GM12864 (cell line): ENCODE measurements around the gene ADAMTSL4.
"Not testable (repeated sequence)": the region's sequence is repeated elsewhere in the genome, so short reads cannot be mapped to it uniquely, and the experiment has no call there.

Source experiments
- DNase-seq: peaks from one replicate; pipeline ENCODE4 v3.0.0-alpha.2; 2011; ENCODE audit warnings: low read depth
- H3K4me3 ChIP-seq: 2 replicates; pipeline ENCODE4 v1.5.1; 2011; ENCODE audit warnings: mild to moderate bottlenecking, low read depth, low read length, control low read depth
- TF ChIP-seq, protein P1 (sequence below): IDR thresholded peaks from 2 replicates; pipeline ENCODE4 v1.5.1; 2011; ENCODE audit warnings: low read depth, mild to moderate bottlenecking, moderate library complexity, low read length, control low read depth, inconsistent platforms; ENCODE audit errors: missing control alignments

The ADAMTSL4 gene

DNA sequence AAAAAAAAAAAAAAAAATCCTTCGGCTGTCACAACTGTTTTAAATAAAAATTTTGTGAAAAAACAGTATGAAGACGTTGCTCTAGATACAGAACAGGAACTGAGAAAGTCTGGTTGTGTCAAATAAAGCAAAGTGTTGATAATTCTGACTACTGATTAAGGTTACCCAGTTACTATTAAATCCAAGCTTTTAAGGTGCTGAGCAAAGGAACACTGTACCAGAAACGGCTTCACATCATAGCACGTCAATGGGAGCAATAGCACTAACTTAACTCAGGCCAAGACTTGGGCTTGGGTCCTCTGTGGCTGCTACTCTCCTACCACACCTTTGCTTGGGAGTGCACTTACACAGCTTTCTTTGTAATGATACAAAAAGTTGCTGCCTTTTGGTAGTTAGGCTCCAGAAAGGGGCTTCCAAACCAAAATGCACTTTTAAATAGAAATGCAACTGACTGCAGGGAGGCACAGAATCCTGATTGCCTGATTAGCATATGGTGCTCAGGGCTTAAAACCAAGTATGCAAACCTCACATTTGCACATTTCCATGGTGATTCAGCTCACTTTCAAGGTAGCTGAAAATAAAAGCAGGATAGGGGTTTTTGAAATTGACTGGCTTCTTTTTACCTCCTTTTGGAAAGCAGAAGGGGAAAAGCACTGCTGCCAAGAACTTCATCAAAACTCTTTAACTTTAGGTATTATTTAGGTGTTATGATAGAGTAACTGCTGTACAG, 23.9 kb downstream of the ADAMTSL4 start:
- no peak for DNase-seq
- peak overlapping the region; percentile 23 for H3K4me3 ChIP-seq
- TF ChIP-seq, protein P1, sequence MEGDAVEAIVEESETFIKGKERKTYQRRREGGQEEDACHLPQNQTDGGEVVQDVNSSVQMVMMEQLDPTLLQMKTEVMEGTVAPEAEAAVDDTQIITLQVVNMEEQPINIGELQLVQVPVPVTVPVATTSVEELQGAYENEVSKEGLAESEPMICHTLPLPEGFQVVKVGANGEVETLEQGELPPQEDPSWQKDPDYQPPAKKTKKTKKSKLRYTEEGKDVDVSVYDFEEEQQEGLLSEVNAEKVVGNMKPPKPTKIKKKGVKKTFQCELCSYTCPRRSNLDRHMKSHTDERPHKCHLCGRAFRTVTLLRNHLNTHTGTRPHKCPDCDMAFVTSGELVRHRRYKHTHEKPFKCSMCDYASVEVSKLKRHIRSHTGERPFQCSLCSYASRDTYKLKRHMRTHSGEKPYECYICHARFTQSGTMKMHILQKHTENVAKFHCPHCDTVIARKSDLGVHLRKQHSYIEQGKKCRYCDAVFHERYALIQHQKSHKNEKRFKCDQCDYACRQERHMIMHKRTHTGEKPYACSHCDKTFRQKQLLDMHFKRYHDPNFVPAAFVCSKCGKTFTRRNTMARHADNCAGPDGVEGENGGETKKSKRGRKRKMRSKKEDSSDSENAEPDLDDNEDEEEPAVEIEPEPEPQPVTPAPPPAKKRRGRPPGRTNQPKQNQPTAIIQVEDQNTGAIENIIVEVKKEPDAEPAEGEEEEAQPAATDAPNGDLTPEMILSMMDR, result no peak

DNA sequence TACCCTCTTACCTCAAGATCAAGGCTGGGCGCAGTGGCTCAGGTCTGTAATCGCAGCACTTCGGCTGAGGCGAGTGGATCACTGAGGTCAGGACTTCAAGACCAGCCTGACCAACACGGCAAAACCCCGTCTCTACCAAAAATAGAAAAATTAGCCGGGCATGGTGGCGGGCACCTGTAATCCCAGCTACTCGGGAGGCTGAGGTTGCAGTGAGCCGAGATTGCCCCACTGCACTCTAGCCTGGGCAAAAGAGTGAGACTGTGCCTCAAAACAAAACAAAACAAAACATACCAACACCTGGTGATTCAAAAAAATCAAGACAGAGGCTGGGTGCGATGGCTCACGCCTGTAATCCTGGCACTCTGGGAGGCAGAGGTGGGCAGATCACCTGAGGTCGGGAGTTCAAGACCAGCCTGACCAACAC, 24.5 kb downstream of the ADAMTSL4 start:
- DNase-seq, result not testable (repeated sequence)
- peak overlapping the region; percentile 23 for H3K4me3 ChIP-seq

DNA sequence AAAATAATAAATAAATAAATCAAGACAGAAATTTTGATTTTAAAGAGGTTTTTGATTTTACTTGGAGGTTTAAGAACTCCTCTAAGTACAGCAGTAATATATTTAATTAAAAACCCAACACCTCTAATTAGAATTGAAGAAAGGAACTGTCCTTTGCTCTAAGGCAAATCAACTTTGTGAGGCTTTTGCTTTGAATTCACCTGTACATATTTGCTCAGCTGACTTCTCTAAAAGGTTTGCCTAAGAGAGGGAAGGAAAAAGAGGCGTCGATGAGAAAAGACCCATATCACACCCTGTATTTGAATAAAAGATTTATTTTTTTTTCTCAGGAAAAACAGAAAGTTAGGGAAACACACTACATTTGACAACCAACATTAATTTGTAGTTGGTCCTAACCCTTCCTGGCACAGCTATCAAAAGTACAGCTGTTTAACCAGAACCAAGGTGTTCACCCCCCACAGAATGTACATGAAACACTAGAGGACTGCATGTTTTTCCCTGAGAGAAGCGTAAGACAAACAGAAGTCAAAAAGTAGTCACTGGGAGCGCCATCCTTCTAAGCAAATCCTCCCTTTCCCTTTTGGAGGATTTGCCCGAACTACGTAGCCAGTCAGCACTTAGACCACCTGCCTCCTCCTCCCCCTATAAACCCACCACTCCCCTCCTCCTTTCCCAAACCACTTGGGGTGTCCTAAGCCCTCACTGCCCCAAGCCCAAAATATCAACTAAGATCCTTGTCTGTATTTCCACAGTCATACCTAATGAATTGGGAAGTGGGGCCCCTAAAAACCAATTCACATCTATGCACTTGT, 25.3 kb downstream of the ADAMTSL4 start:
- peak overlapping the region; percentile 98 for H3K4me3 ChIP-seq
- DNase-seq, result no peak
- TF ChIP-seq, protein P1, result no peak

DNA sequence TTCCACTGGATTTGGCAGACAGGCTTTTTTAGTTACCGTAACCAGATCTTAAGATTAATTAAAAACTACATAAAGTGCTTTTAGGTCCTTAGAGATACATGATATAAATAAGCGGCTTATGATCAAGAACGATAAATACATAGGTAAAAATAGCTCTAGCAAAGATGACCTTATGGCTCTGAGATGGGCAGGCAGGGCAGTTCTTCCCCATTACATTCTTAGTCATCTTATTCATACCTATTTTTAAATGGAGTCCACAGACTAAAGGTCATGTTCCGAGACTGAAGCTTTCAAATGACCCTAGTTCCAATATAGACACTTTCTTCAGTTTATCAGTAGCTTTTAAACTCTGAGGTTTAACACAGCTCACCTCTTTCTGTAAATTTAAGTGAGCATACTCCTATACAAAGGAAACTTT, 25.9 kb downstream of the ADAMTSL4 start:
- no peak for DNase-seq
- peak overlapping the region; percentile 98 for H3K4me3 ChIP-seq
- TF ChIP-seq, protein P1, result no peak

DNA sequence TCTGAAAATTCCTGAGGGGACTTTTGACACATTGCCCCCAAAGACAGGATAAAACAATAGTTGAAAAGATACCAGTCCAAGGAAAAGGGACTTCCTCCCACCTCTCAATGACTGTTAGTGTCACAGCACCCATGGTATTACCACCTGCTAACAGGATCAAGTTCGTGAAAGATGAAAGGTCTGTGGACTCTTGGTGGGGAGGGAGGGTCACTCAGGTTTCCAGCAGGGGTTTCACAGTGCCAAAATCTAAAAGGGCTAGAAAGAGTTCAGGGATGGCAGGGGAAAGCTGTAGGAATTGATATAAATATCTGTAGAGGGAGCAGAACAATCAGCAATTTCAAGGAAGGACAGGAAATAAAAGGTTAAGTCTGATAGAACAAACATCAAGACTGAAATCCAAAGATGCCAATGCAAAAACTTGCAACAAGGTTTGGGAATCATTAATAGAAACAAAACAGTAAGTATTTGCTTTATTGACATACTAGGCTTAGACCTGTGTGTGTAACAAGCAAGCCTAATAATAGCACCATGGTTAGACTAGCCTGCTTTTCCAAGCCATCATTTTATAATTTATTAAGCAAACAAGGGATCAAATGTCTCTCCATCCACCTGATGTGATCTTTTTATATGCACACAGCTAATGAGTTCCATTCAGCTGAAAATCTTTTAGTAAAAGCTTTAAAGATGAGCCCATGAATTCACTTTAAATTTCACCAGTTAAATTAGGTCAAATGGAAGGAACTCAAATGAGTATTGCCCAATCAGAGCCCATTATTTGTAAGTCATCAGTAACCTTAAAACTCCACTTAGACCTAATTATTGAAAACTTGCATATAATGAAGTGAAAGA, 26.5 kb downstream of the ADAMTSL4 start:
- H3K4me3 ChIP-seq, result peak overlapping the region; percentile 98
- no peak for DNase-seq
- TF ChIP-seq, protein P1, result no peak

DNA sequence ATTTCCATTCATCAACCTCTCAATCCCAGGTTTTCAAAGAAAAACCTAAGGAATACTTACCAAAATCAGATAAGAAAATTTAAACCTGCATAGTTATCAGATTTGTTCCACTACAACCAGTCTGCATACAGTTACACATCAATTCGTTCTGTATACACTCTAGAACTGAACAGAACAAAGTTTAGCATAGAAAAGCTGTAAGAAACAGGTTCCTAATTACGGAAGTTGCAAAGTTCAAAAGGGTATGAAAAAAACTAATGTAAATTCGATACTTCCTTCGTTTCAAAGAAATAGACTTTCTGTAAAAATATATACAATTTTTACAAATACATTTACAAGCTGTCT, 27.1 kb downstream of the ADAMTSL4 start:
- TF ChIP-seq, protein P1, result no peak
- DNase-seq, result no peak
- H3K4me3 ChIP-seq, result peak overlapping the region; percentile 98
